K562 (cell line): ENCODE measurements around the gene NAIF1. TPM values are rescaled to one million over a fixed set of nuclear protein-coding genes. Genes with fewer than 3 reads are reported as not detected.

ENCODE experiments used
- CBX1 ChIP-seq: sonication (generic); IDR thresholded peaks from 2 replicates; pipeline ENCODE4 v1.6.1; 2016; ENCODE audit warnings: antibody characterized with exemption, low read depth, mild to moderate bottlenecking
- CHAMP1 ChIP-seq: fragments of 450-650 bp; IDR thresholded peaks from 2 replicates; pipeline ENCODE4 v1.6.1; 2016; ENCODE audit warnings: mild to moderate bottlenecking
- CREB3L1 ChIP-seq: fragments of 450-650 bp; IDR thresholded peaks from 2 replicates; pipeline ENCODE4 v1.6.1; 2014; ENCODE audit warnings: low read depth, mild to moderate bottlenecking, moderate library complexity, borderline replicate concordance
- DLX4 ChIP-seq: fragments of 250-450 bp; sonication (Bioruptor Pico); IDR thresholded peaks from 2 replicates; pipeline ENCODE4 v1.6.1; 2021; ENCODE audit warnings: mild to moderate bottlenecking
- EP300 ChIP-seq: IDR thresholded peaks from 2 replicates; pipeline ENCODE4 v1.6.1; 2012; ENCODE audit warnings: low read length, improper control_type of control experiment
- FOXJ3 ChIP-seq: sonication (generic); formaldehyde crosslinking; IDR thresholded peaks from 2 replicates; pipeline ENCODE4 v1.4.0; 2020; ENCODE audit warnings: mild to moderate bottlenecking, missing genetic modification reagents
- FOXK2 ChIP-seq, 2 experiments: fragments of 450-650 bp; IDR thresholded peaks in 1 of 2; conservative IDR thresholded peaks in 1 of 2; 2 replicates each; pipeline ENCODE4 v1.6.1; 2016; ENCODE audit warnings: low read depth in 2 of 2, mild to moderate bottlenecking in 1 of 2
- HMG20B ChIP-seq: fragments of 250-450 bp; sonication (Bioruptor Pico); IDR thresholded peaks from 2 replicates; pipeline ENCODE4 v1.5.0; 2021; ENCODE audit warnings: mild to moderate bottlenecking
- ID3 ChIP-seq, 2 experiments: fragments of 250-450 bp in 1 of 2; fragments of 450-650 bp in 1 of 2; sonication (Bioruptor Pico) in 1 of 2; IDR thresholded peaks; 2 replicates each; pipeline versions ENCODE4 v1.6.1 to v1.8.0; 2016 to 2021; ENCODE audit warnings: mild to moderate bottlenecking in 2 of 2, moderate library complexity in 2 of 2, missing compliant biosample characterization in 1 of 2, missing genetic modification characterization in 1 of 2
- MAFF ChIP-seq: IDR thresholded peaks from 2 replicates; pipeline ENCODE4 v1.6.1; 2012; ENCODE audit warnings: low read length, improper control_type of control experiment
- PYGO2 ChIP-seq: fragments of 450-650 bp; IDR thresholded peaks from 2 replicates; pipeline ENCODE4 v1.6.1; 2016; ENCODE audit warnings: mild to moderate bottlenecking, missing genetic modification characterization, moderate library complexity, missing compliant biosample characterization
- THAP7 ChIP-seq: fragments of 250-450 bp; sonication (Bioruptor Pico); IDR thresholded peaks from 2 replicates; pipeline ENCODE4 v1.5.0; 2021
- USF1 ChIP-seq: sonication (generic); formaldehyde crosslinking; IDR thresholded peaks from 2 replicates; pipeline ENCODE4 v1.9.0; 2022; ENCODE audit warnings: mild to moderate bottlenecking, missing genetic modification reagents
- ZNF518B ChIP-seq: fragments of 250-450 bp; sonication (Bioruptor Pico); IDR thresholded peaks from 2 replicates; pipeline ENCODE4 v1.5.0; 2021; ENCODE audit warnings: mild to moderate bottlenecking, moderate library complexity
- ZNF780A ChIP-seq: fragments of 250-450 bp; sonication (Bioruptor Pico); IDR thresholded peaks from 2 replicates; pipeline ENCODE4 v1.5.0; 2021; ENCODE audit warnings: mild to moderate bottlenecking
- polyA plus RNA-seq, 8 experiments: library from polyadenylated mRNA; depleted of rRNA in 4 of 8; stranded (reverse) in 5 of 8; unstranded in 3 of 8; fragments of >200 nt; fragmentation: Nextera tagmentation in 2 of 8; fragmentation: Illumina TruSeq in 1 of 8; extraction: Ambion mirVana in 2 of 8; extraction: Trizol in 1 of 8; gene quantifications; 2 replicates each; pipeline versions ENCODE4 v1.2.1 to v1.2.3, GENCODE V29; 2011 to 2014; ENCODE audit warnings: inconsistent platforms in 1 of 8, missing spikeins in 1 of 8
- total RNA-seq, 7 experiments: library from RNA; depleted of rRNA in 6 of 7; stranded (reverse); fragments of >200 nt in 6 of 7; fragmentation: Illumina TruSeq in 2 of 7; extraction: Trizol in 2 of 7; gene quantifications; 2 replicates each; pipeline versions ENCODE4 v1.2.1 to v1.2.3, GENCODE V29; 2011 to 2021; ENCODE audit warnings: low replicate concordance in 1 of 7

Gene NAIF1
- total and polyA plus RNA-seq, 9 of the 15 experiments (the other 6 are each of a cell fraction or from before 2014, with no cell fraction given) = 4.8 to 26.6 (median 17.2) TPM

- TF ChIP-seq ID3 (CRISPR knock-in tag; IDR thresholded peaks at IDR 0.05) = no peak
- TF ChIP-seq ID3 (tag; IDR thresholded peaks at IDR 0.05) = peak; percentile 73; the same call in 1 of the 2 replicates
- TF ChIP-seq ZNF518B = no peak
- TF ChIP-seq HMG20B (CRISPR knock-in tag) = no peak
- TF ChIP-seq FOXJ3 = no peak
- no peak for TF ChIP-seq MAFF
- no peak for TF ChIP-seq ZNF780A
- TF ChIP-seq PYGO2 (tag) = no peak
- no peak for TF ChIP-seq FOXK2 (conservative IDR thresholded peaks at IDR 0.05 in 1 of 2, IDR thresholded peaks at IDR 0.05 in 1 of 2; ENCODE audit: low read depth in 2 of 2)
- no peak for TF ChIP-seq CBX1
- 0 out of 2 replicates have a peak, but pooled peaks have one; percentile 36 for TF ChIP-seq CREB3L1
- TF ChIP-seq DLX4 = no peak
- peak; percentile 66; the same call in 1 of the 2 replicates for TF ChIP-seq CHAMP1
- TF ChIP-seq THAP7 (CRISPR knock-in tag) = no peak
- TF ChIP-seq EP300 = peak; percentile 95
- peak; percentile 85 for TF ChIP-seq USF1 (CRISPR knock-in tag)
Measured at GRCh38 chr9:128115187-128116103, 48.3 kb upstream of the NAIF1 start (continued).
